HG02678 (cell line): ENCODE results near the gene ZDHHC14.

Experiments used
- ATAC-seq: cut with Tn5 transposase; IDR thresholded peaks from one replicate; pipeline ENCODE4 v1.9.1; 2021; ENCODE audit warnings: mild to moderate bottlenecking, moderate library complexity; ENCODE audit not compliant: unreplicated experiment

The ZDHHC14 gene

GRCh38 chr6:157438611-157439111 is 57.7 kb downstream of the ZDHHC14 start:
- ATAC-seq = no peak

- ATAC-seq = no peak
Measured at GRCh38 chr6:157440171-157440570, 59.2 kb downstream of the ZDHHC14 start.

- no peak for ATAC-seq
Measured at GRCh38 chr6:157442291-157442690, 61.3 kb downstream of the ZDHHC14 start.

GRCh38 chr6:157443066-157443800 is 62.2 kb downstream of the ZDHHC14 start:
- peak; percentile 96 for ATAC-seq

DNA sequence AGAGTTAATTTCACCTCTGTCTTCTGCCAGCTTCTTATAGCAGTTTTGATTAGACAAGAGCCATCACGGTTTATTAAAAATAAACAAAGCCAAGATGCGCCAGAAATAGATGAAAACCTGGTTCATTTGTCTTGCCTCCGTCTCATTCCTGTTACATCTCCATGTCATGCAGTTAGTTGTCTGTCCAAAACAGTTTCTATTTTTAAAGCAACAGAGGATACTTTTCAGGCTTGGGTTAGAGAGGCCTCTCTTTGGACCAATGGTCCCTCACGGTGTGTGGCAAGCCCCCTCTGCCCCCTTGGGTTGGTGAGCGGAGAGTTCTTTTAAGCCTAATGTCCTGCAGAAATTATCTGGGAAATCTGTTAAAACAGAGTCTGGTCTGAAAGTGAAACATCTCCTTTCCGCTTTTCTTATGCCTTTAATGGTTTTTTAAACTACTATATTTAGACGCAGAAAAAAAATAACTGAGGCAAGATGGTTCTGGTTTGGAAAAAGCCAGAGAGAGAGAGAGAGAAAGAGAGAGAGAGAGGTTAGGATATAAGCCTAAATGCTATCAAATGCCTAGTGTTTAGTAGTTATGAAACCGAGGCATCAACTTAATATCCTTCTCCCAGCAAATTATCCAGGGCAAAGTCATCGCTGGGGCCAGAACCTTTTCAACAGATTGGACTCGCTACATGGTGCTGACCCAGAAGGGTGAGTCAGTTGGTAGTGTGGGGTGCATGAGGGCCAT is 64.5 kb downstream of the ZDHHC14 start:
- no peak for ATAC-seq

- no peak for ATAC-seq
Measured at GRCh38 chr6:157447735-157448134, 66.7 kb downstream of the ZDHHC14 start.

- no peak for ATAC-seq
Measured at GRCh38 chr6:157449610-157450009, 68.6 kb downstream of the ZDHHC14 start.

GRCh38 chr6:157450931-157451742 is 70.1 kb downstream of the ZDHHC14 start:
- ATAC-seq = no peak

DNA sequence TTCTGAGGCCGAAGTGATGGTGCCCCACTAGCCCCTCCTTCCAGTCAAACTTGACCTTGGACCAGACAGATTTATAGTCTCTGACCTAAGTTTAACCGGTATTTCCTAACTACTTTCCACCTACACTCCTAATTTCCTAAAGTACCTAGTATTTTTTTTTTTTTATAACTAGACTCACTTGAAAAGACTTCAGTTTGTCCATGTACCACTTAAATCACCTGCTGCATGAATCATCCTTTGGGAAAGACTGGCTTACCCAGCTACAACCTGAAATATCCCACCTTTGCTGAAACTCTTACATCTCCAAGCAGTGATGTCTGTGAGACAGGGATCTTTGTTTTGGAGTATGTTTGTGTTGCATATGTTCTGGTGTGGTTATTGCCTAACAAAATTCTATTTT is 71.1 kb downstream of the ZDHHC14 start:
- no peak for ATAC-seq

DNA sequence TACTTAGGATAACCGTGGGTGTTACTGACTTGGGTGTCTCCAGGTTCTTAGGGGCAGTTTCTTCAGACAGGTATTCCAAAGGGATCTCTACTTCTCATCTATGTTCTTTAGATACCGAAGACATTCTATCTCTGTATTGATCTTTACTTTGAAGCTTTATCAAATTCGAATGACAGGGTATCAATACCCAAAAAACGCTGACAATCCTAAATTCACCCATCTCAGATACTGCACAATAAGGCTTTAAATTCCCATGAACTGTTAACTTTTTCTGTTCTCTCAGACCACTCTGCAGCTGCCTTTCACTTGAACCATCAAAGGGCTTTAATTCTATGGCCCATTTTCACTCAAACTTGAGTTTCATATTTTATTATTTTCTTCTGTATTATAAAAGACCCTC is 72.1 kb downstream of the ZDHHC14 start:
- ATAC-seq = no peak

- no peak for ATAC-seq
Measured at GRCh38 chr6:157453978-157454377, 73.0 kb downstream of the ZDHHC14 start.

DNA sequence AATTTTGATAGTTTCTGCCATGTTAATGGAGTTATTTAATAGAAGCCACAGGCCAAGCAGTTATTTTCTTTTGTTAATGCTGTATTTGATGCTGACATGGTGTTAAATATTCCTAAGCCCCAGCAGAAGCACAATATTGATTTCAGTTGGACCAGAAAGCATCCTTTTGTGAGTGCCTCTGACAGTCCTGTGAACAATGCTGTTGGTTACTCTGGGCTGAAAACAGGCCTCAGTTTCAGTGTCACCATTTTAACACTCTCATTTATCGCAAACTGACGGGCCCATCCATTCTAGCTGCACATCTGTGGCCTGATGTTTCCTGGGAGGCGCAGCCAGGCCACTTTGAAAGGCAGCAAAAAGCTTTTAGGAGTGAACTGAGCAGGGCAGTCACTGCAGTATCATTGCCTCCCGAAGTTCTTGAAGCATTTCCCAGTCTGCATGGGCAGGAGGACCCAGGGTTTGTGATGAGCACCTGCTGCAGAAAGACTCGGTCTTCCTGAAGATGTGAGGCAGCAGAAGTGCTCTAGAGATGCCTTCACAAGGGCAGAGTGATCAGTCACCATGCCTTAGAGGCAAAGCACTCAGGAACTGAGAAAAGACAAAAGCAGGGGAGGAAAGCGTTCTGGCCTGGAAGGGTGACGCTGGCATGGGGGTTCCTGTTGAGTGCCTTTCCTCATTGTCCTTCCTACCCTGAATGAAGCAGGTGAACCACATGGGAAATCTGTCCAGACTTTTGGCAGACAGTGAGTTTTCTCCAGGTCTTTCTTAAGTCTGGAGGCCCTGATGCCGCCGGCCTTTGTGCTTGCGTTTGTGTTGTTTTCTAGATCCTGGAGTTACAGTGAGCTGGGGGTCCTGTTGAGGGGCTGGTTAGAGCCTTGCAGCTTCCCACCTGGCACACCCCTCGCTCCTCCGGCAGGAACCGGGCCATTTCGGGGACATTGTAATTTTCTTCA is 74.0 kb downstream of the ZDHHC14 start:
- no peak for ATAC-seq

GRCh38 chr6:157455731-157456523 is 74.9 kb downstream of the ZDHHC14 start:
- ATAC-seq = no peak

DNA sequence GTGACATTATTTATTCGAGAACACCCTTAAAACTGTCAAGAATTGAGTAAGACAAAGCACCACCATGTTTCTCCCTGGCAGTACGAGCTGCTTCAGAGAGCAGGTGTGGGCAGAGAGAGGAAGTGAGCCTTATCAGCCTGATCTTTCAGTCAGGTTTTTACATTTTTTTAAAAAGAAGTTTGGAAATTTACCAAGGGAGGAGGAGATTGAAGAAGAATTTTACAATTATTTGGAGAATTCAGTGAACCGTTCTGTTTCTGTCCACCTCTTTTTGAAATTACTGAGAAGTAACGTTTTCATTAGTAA is 75.5 kb downstream of the ZDHHC14 start:
- peak; percentile 66 for ATAC-seq

DNA sequence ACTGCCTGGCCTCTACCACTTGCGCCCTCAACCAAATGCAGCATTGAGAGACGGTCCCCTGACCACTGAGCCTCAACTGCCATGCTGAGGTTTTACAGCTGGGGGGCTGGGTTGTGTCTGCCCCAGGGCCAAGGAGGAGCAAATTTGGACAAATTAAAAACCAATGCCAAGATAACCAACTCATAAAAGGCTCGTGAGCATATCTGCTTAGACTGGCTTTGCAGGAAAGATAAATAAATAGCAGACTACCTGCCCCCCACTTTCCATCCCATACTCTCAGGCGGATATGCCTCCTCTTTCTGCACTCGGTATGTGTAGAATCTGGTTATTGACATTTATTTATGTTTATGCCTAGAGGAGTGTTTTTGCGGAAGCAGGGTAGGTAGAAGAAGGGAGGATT is 76.8 kb downstream of the ZDHHC14 start:
- no peak for ATAC-seq

- no peak for ATAC-seq
Measured at GRCh38 chr6:157459327-157459726, 78.3 kb downstream of the ZDHHC14 start.

DNA sequence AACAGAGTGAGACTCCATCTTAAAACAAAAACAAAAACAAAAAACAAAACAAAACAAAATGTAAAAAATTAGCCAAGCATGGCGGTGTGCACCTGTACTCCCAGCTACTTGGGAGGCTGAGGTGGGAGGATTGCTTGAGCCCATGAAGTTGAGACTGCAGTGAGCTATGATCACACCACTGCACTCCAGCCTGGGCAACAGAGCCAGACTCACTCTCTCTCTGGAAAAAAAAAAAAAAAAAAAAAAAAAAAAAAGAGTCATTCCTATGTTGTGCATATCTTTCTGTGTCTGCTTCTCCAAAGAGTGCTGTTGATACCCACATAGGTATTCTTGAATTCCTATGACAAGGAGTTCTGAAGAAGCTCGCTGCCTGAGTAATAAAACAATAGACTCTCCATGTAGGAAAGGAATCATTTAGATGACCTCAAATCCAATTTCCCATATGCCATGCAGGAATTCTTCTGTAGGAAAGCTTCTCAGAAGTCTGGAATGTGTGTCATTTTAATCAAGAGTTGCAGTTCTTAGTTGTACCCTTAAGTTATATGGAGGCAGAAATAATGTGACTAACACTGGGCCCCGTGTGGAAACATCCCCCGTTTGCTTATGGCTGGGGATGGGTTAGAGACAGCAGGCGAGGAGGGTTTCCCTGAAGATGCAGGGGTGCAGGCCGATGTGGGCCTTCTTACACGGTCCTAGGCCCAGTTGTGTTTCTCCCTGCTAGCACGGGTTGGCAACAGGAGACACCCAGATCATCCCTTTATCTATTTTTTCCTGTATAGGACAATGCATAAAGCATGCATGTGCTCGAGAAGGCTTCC is 79.4 kb downstream of the ZDHHC14 start:
- ATAC-seq = no peak

GRCh38 chr6:157461000-157461915 is 80.3 kb downstream of the ZDHHC14 start:
- peak; percentile 59 for ATAC-seq
